ENCODE results near the gene CFAP53. TPM values are rescaled to one million over a fixed set of nuclear protein-coding genes. Genes with fewer than 3 reads are reported as not detected.
"Not testable (repeated sequence)": the region's sequence is repeated elsewhere in the genome, so short reads cannot be mapped to it uniquely, and the experiment has no call there.

Gene CFAP53
- polyA plus RNA-seq, 1 donor: 0.91 TPM

GRCh38 chr18:50268022-50268747, 1.9 kb upstream of the CFAP53 start:
- Histone ChIP-seq H3K9me3 (ENCODE audit: control insufficient read depth, low read depth, low read length) (no peaks in the 10 kb centered on the region), H3K4me3 (ENCODE audit: low read length) (peak overlapping the region; percentile 61), H3K4me1 (ENCODE audit: control insufficient read depth, insufficient read depth, low read length) (peaks cover 5% of the 10 kb centered on the region), H3K27ac (ENCODE audit: low read length) (no peak overlapping the region), H3K36me3 (ENCODE audit: control insufficient read depth, insufficient read depth, low read length) (peaks cover 44% of the 10 kb centered on the region), H3K27me3 (ENCODE audit: control insufficient read depth, insufficient read depth, low read length) (no peaks in the 10 kb centered on the region)
- 100% methylated on average over 1 of the region's 56 CpGs for WGBS (ENCODE audit: insufficient coverage, low lambda C conversion rate)
- DNase-seq: peak; percentile 43 to 65

GRCh38 chr18:50262977-50263376, 3.3 kb downstream of the CFAP53 start:
- no peak for DNase-seq
- H3K27me3 ChIP-seq (ENCODE audit: control insufficient read depth, insufficient read depth, low read length): no peaks in the 10 kb centered on the region
- no peaks in the 10 kb centered on the region for H3K36me3 ChIP-seq (ENCODE audit: control insufficient read depth, insufficient read depth, low read length)
- no peak overlapping the region for H3K27ac ChIP-seq (ENCODE audit: low read length)
- peaks cover 4% of the 10 kb centered on the region for H3K9me3 ChIP-seq (ENCODE audit: control insufficient read depth, low read depth, low read length)
- H3K4me3 ChIP-seq (ENCODE audit: low read length): no peak overlapping the region
- peaks cover 5% of the 10 kb centered on the region for H3K4me1 ChIP-seq (ENCODE audit: control insufficient read depth, insufficient read depth, low read length)

DNA sequence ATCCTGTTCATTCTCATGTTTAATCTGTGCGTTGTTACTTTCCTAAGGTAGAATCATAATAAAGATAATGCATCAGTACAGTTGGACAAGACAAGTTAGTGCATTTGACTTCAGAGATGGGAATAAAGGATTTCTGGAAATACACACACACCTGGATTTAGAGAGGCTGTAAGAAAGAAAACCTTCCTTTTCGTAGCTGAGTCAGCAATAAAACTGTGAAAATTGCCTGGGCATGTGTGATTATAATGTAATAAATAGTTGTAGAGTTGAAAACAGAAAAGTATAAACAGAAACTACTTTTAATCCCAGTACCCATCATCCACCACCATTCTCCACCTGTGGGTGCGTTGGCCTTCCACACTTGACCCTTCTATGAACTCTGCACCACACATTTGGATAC, 15.4 kb downstream of the CFAP53 start:
- Histone ChIP-seq H3K27ac (ENCODE audit: low read length) (no peak overlapping the region), H3K9me3 (ENCODE audit: control insufficient read depth, low read depth, low read length) (no peaks in the 10 kb centered on the region), H3K4me3 (ENCODE audit: low read length) (no peak overlapping the region), H3K4me1 (ENCODE audit: control insufficient read depth, insufficient read depth, low read length) (no peaks in the 10 kb centered on the region), H3K27me3 (ENCODE audit: control insufficient read depth, insufficient read depth, low read length) (no peaks in the 10 kb centered on the region), H3K36me3 (ENCODE audit: control insufficient read depth, insufficient read depth, low read length) (no peaks in the 10 kb centered on the region)
- WGBS (ENCODE audit: insufficient coverage, low lambda C conversion rate): 77% methylated on average over 2 of the region's 3 CpGs
- DNase-seq: no peak

- DNase-seq: no peak
- Histone ChIP-seq H3K9me3 (ENCODE audit: control insufficient read depth, low read depth, low read length) (no peaks in the 10 kb centered on the region), H3K27ac (ENCODE audit: low read length) (no peak overlapping the region), H3K4me3 (ENCODE audit: low read length) (no peak overlapping the region), H3K36me3 (ENCODE audit: control insufficient read depth, insufficient read depth, low read length) (no peaks in the 10 kb centered on the region), H3K4me1 (ENCODE audit: control insufficient read depth, insufficient read depth, low read length) (no peaks in the 10 kb centered on the region), H3K27me3 (ENCODE audit: control insufficient read depth, insufficient read depth, low read length) (no peaks in the 10 kb centered on the region)
Measured at GRCh38 chr18:50249576-50249975, 16.7 kb downstream of the CFAP53 start.

DNA sequence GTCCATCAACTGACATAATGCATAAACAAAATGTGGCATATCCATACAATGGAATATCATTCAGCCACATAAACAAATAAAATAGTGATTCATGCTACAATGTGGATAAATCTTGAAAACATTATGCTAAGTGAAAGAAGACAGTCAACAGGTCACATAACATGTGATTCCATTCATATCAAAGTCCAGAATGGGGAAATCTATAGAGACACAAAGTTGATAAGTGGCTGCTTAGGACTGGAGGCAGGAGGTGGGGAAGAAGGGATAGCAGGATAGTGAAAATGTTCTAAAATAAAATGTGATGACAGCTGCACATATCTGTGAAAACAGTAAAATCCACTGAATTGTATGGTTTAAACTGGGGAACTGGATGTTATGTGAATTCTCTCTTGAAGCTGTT, 18.7 kb downstream of the CFAP53 start:
- Histone ChIP-seq H3K4me3 (ENCODE audit: low read length) (no peak overlapping the region), H3K4me1 (ENCODE audit: control insufficient read depth, insufficient read depth, low read length) (no peaks in the 10 kb centered on the region), H3K27ac (ENCODE audit: low read length) (no peak overlapping the region), H3K27me3 (ENCODE audit: control insufficient read depth, insufficient read depth, low read length) (no peaks in the 10 kb centered on the region), H3K36me3 (ENCODE audit: control insufficient read depth, insufficient read depth, low read length) (no peaks in the 10 kb centered on the region), H3K9me3 (ENCODE audit: control insufficient read depth, low read depth, low read length) (no peaks in the 10 kb centered on the region)
- peak; percentile 10 to 50 for DNase-seq

DNA sequence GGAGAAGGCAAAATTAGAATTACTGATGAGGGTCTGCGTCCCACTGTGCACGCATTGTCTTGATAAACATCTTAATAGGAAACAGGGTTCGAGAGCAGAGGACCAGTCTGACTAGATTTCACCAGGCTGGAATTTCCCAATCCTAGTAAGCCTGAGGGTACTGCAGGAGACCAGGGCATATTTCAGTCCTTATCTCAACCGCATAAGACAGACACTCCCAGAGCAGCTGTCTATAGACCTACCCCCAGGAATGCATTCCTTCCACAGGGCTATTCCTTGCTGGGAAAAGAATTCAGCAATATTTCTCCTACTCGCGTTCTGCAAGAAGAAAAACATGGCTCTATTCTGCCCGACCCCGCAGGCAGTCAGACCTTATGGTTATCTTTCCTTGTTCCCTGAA, 24.5 kb downstream of the CFAP53 start:
- H3K36me3 ChIP-seq (ENCODE audit: control insufficient read depth, insufficient read depth, low read length); H3K4me3 ChIP-seq (ENCODE audit: low read length); H3K9me3 ChIP-seq (ENCODE audit: control insufficient read depth, low read depth, low read length); H3K27me3 ChIP-seq (ENCODE audit: control insufficient read depth, insufficient read depth, low read length); H3K4me1 ChIP-seq (ENCODE audit: control insufficient read depth, insufficient read depth, low read length); H3K27ac ChIP-seq (ENCODE audit: low read length); DNase-seq: not testable (repeated sequence)
- 80% methylated on average over 1 of the region's 8 CpGs for WGBS (ENCODE audit: insufficient coverage, low lambda C conversion rate)

DNA sequence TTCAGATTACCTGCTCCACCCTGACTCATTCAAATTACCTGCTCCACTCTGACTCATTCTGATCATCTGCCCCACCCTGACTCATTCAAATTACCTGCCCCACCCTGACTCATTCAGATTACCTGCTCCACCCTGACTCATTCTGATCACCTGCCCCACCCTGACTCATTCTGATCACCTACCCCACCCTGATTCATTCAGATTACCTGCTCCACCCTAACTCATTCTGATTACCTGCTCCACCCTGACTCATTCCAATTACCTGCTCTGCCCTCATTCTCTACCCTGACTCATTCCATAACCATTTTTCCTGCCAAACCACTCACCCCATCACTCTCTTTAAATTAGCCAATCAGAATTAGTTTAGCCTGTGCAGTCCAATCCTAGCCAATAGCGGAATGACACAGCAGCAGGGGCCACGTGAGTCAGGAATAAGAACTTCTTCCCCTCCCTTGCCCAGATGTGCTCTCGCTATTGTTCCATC, 26.2 kb downstream of the CFAP53 start:
- Histone ChIP-seq H3K27me3 (ENCODE audit: control insufficient read depth, insufficient read depth, low read length) (no peaks in the 10 kb centered on the region), H3K4me1 (ENCODE audit: control insufficient read depth, insufficient read depth, low read length) (no peaks in the 10 kb centered on the region), H3K27ac (ENCODE audit: low read length) (no peak overlapping the region), H3K4me3 (ENCODE audit: low read length) (no peak overlapping the region), H3K36me3 (ENCODE audit: control insufficient read depth, insufficient read depth, low read length) (no peaks in the 10 kb centered on the region), H3K9me3 (ENCODE audit: control insufficient read depth, low read depth, low read length) (no peaks in the 10 kb centered on the region)
- no peak for DNase-seq
- no CpG with 5 or more reads among the region's 3 CpGs for WGBS (ENCODE audit: insufficient coverage, low lambda C conversion rate)

DNA sequence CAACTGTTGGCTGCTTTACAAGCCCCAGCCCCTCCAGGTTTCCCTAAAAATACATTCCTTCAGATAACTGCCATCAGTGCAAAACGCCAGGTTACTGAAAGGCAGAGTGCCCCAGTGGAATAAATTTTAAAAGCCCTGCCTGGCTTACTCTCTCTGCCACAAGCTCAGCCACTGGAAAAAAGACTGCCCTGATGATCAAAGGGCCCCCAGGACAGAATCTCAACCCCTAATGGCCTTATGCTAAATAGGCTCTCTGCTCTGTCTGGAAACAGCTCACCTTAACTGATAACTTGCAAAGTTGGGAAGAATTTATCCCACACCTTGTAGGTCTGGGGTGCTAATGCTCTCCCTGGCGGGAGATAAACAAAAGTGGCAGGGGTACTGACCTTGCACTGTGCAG, 33.9 kb downstream of the CFAP53 start:
- Histone ChIP-seq H3K4me1 (ENCODE audit: control insufficient read depth, insufficient read depth, low read length) (no peaks in the 10 kb centered on the region), H3K9me3 (ENCODE audit: control insufficient read depth, low read depth, low read length) (no peaks in the 10 kb centered on the region), H3K4me3 (ENCODE audit: low read length) (no peak overlapping the region), H3K27me3 (ENCODE audit: control insufficient read depth, insufficient read depth, low read length) (no peaks in the 10 kb centered on the region), H3K36me3 (ENCODE audit: control insufficient read depth, insufficient read depth, low read length) (no peaks in the 10 kb centered on the region), H3K27ac (ENCODE audit: low read length) (no peak overlapping the region)
- no peak for DNase-seq
- no CpG with 5 or more reads among the region's 2 CpGs for WGBS (ENCODE audit: insufficient coverage, low lambda C conversion rate)

GRCh38 chr18:50231621-50232020, 34.7 kb downstream of the CFAP53 start:
- no peaks in the 10 kb centered on the region for H3K9me3 ChIP-seq (ENCODE audit: control insufficient read depth, low read depth, low read length)
- no peaks in the 10 kb centered on the region for H3K27me3 ChIP-seq (ENCODE audit: control insufficient read depth, insufficient read depth, low read length)
- no peak overlapping the region for H3K4me3 ChIP-seq (ENCODE audit: low read length)
- no peak for DNase-seq
- no peaks in the 10 kb centered on the region for H3K4me1 ChIP-seq (ENCODE audit: control insufficient read depth, insufficient read depth, low read length)
- no peaks in the 10 kb centered on the region for H3K36me3 ChIP-seq (ENCODE audit: control insufficient read depth, insufficient read depth, low read length)
- no CpG with 5 or more reads among the region's 4 CpGs for WGBS (ENCODE audit: insufficient coverage, low lambda C conversion rate)
- no peak overlapping the region for H3K27ac ChIP-seq (ENCODE audit: low read length)

- 79% methylated on average over 2 of the region's 4 CpGs for WGBS (ENCODE audit: insufficient coverage, low lambda C conversion rate)
- not testable (repeated sequence) for H3K4me1 ChIP-seq (ENCODE audit: control insufficient read depth, insufficient read depth, low read length); H3K27ac ChIP-seq (ENCODE audit: low read length); DNase-seq; H3K36me3 ChIP-seq (ENCODE audit: control insufficient read depth, insufficient read depth, low read length); H3K27me3 ChIP-seq (ENCODE audit: control insufficient read depth, insufficient read depth, low read length); H3K9me3 ChIP-seq (ENCODE audit: control insufficient read depth, low read depth, low read length); H3K4me3 ChIP-seq (ENCODE audit: low read length)
Measured at GRCh38 chr18:50220249-50220648, 46.0 kb downstream of the CFAP53 start.

- Histone ChIP-seq H3K4me3 (ENCODE audit: low read length) (no peak overlapping the region), H3K9me3 (ENCODE audit: control insufficient read depth, low read depth, low read length) (no peaks in the 10 kb centered on the region), H3K27me3 (ENCODE audit: control insufficient read depth, insufficient read depth, low read length) (no peaks in the 10 kb centered on the region), H3K27ac (ENCODE audit: low read length) (no peak overlapping the region), H3K36me3 (ENCODE audit: control insufficient read depth, insufficient read depth, low read length) (no peaks in the 10 kb centered on the region), H3K4me1 (ENCODE audit: control insufficient read depth, insufficient read depth, low read length) (no peaks in the 10 kb centered on the region)
- WGBS (ENCODE audit: insufficient coverage, low lambda C conversion rate): no CpG with 5 or more reads among the region's 7 CpGs
- no peak for DNase-seq
Measured at GRCh38 chr18:50218432-50219197, 47.7 kb downstream of the CFAP53 start.

All from large intestine (tissue), 3 donors.